ENCODE measurements around the gene CDH13.
"Not testable (repeated sequence)": the region's sequence is repeated elsewhere in the genome, so short reads cannot be mapped to it uniquely, and the experiment has no call there.

The CDH13 gene

DNA sequence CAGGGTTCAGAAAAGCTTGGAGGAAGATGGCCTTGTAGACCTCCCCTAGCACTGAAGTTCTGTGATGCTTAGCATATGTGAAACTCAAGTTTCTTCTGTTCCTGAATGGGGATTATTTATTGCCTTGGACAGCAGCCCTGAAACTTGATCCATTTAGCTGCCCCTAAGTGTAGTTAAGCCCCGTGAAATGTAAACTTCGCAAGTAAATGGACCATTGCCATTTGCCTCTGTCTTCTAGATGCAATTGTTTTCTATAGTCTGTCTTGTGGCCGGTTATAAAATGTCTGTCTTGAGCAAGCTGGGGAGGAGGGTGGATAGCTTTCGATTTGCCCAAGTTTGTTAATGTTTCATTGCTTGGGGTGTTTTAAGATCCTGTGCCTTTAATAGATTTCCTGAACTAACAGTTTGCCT lies 261.8 kb downstream of the CDH13 start:
- DNase-seq (ENCODE audit: low read depth in 2 of 2), result no peak

DNA sequence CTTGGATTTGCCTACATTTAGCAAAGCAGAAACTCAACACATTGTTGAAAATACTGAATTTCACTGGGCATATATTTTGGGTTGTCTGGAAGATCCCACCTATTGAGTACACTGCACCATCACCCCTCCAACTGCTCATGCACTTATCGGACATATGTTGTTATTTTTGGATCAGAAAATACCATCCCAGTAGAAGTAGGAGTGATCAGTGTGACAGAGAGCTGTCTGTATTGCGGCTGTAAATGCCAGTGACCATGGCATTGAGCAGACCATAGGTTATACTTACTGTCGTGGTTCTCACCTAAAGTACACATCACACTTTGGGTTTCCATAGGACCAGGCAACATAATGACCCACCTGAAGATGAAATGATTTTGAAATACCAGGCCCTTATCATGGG lies 264.7 kb downstream of the CDH13 start:
- no peak for DNase-seq (ENCODE audit: low read depth in 2 of 2)

DNA sequence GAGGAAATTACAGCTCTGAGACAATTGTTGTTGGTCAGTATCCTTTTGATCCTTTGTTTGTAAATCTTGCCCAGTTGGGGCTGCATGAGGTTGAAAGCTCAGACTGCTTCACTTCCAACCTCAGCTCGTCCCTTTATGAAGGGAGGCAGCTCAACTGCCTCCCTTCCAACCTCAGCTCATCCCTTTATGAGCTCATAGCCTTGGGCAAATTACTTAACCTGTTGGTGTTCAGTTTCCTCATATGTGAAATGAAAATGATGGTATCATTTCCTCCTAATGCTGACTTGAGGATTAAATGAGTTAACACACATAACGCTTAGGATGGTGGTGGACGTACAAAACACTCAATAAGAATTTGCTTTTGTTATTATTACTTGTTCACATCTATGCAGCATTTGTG lies 265.1 kb downstream of the CDH13 start:
- DNase-seq (ENCODE audit: low read depth in 2 of 2), result no peak

DNA sequence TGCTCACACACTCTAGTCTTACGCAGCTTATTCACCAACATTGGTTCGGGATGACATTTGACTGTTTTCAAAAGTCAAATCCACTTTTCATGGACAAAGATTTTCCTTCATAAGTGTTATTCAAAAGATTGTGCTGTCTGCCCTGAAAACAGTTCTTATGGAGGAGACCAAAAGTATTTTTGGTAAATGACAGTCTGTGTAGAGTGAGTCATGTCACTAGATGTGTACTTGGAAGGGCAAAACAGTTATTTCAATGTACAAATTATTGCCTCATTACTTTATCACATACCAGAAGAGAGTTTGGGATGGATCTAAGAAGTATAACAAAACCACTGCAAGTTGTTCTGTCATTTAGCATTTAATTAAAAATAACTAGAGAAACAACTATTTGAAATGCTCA lies 265.6 kb downstream of the CDH13 start:
- no peak for DNase-seq (ENCODE audit: low read depth in 2 of 2)

DNA sequence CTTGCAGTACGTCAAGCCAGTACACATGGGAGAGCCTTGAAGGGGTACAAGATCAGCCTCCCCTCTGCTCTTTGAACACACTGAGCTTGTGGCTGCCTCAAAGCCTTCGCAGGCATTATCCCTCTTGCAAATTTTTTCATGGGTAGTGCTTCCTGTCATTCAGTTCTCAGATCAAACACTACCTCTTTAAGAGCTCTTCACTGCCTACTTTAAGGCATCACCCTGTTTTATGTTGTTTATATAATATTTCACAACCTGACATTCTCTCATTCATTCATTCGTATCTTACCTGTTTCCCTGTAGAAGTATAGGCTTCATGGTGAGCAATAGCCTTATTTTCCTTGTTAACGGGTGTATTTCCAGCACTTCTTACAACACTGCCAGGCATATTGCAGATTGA lies 269.1 kb downstream of the CDH13 start:
- DNase-seq (ENCODE audit: low read depth in 2 of 2), result no peak

DNA sequence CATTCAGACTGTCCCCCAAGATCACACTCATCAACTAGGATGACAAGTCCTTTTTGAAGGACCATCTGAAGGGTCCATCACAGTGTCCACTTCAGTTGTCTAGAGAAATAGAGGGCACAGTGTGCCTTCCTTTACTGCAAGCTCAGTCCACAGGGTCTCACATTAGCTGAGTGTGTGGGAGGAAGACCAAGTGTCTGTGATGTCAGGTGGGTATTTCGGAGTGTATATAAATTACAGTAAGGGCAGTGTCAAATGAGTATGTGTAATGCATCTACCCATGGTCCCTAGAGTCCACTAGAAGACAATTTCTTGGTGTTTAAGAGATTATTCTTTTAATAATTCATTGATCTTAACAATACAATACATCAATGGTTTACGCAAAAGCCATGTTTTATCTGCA lies 272.2 kb downstream of the CDH13 start:
- DNase-seq (ENCODE audit: low read depth in 2 of 2), result no peak

DNA sequence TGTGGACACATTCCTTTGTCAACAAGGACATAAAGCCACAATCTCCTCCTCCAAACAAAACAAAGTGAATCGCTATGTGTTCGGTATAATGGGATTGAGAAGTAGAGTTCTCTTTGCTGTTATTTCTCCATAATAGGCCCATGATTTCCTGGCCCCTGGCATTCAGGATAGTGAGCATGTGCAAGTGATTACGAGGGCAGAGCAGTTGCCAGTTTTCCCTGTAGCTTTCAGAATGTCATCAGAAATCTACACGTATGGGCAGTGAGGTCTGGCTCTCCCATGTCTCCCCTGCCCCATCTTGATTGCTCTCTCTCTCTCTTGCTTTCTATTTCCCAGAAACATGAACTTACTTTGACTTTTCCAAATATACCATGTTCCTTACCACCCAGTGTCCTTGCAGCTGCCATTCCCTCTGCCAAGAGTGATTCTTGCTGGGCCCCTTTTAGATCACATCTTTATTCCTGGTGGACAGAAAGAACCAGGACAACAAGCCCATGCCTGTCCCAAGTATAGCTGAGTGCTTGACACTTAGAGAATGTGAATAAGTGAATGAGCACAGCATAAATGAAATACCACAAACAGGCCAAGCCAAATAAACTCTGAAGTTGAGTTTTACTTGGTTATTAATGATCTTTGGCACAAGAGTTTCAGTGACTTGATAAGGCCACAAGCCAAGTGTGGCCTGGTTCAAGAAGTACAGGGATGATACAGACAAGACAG lies 273.1 kb downstream of the CDH13 start:
- DNase-seq (ENCODE audit: low read depth in 2 of 2), result no peak

DNA sequence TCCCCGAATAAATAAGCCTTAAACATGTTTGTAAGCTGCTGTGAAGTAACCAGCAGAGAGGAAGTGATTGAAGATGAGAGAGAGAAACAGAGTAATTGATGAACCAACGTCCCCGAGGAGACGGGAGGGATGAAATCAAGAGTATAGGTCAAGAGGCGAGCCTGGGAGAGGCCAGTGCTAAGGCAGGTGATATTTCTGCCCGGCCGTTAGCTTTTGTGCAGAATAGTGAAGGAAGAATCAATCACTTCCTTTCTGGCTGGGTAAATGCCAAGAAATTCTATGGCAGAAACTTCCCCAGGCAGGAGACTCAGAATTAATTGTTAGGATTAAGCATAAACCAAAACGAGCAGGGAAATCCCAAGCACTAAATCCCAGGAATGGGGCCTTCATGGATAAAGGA lies 273.8 kb downstream of the CDH13 start:
- no peak for DNase-seq (ENCODE audit: low read depth in 2 of 2)

DNA sequence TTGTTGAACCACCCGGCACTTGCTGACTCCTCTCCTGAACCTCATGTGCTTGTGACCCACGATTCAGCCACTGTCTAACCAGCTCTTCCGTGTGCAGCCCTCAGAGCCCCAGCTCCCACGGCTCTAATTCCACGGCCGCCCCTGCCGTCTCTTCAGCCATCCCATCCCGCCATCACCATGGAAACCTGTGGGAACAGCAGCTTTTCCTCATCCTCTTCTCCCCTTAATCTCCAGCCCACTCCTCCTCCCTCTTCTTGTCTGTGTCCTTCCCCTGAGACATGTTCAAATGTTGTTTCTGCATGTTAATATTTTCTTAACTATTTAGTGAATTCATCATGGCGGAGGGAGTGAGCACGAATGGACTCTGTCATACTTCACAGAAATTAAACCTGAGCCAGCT lies 285.2 kb downstream of the CDH13 start:
- DNase-seq (ENCODE audit: low read depth in 2 of 2), result no peak

DNA sequence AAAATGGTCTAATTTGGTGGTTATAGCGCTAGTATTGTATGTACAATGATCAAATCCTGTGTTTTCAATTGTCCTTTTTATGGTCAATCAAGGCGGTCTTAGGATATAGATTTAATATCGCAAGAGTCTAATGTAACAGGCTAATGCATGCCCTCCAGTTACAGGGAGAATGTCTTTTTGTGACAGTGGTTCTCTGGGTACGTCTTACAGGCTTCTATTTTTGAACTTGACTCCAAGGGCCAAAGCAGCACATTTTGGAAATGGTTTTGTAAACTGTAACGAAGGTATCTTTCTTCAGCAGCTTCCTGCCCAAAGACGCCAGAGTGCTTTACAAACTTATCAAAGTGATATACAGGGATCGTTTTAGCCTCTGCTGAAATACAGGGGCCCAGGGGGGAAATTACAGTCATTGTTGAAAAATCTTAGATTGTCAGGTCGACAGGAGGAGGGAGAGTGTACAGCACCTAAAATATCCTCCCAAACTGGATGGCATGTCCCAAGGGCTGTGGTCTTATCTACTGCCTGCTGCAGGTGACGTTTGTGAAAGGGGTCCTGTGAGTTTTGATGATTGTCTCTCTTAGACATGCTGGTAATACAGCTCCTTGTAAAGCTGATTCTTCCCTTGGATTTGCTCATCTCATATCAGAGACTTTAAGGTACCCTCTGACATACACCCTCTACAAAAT lies 288.5 kb downstream of the CDH13 start:
- no peak for DNase-seq (ENCODE audit: low read depth in 2 of 2)

DNA sequence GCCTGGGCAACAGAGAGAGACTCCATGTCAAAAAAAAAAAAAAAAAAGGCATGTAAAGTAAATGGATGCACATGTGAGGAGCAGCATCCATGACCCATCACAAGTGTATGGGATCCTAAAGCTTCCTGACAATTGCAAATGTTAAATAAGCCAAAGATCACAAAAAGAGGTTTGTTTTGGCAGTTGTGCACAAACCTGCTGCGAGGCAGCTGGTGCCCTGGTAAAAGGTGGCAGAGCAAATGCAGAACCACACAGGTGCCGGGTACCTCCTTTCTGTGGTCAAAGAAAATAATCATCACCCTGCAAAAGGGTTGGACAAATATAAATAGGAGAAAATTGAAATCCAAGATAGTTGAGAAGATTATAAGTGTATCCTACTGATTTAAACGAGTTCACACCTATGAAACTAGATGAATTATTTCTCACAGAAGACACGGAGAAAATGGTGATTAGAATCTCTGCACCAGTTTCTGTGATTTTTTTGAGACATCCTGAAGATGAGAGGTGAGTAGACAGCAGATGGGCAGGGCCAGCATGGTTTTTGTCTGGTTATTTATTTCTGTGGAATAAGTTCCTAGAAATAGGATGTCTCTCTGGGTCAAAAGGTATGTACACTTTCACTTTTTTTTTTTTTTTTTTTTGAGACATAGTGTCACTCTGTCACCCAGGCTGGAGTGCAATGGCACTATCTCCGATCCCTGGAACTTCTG lies 291.3 kb downstream of the CDH13 start:
- DNase-seq (ENCODE audit: low read depth in 2 of 2), result no peak

DNA sequence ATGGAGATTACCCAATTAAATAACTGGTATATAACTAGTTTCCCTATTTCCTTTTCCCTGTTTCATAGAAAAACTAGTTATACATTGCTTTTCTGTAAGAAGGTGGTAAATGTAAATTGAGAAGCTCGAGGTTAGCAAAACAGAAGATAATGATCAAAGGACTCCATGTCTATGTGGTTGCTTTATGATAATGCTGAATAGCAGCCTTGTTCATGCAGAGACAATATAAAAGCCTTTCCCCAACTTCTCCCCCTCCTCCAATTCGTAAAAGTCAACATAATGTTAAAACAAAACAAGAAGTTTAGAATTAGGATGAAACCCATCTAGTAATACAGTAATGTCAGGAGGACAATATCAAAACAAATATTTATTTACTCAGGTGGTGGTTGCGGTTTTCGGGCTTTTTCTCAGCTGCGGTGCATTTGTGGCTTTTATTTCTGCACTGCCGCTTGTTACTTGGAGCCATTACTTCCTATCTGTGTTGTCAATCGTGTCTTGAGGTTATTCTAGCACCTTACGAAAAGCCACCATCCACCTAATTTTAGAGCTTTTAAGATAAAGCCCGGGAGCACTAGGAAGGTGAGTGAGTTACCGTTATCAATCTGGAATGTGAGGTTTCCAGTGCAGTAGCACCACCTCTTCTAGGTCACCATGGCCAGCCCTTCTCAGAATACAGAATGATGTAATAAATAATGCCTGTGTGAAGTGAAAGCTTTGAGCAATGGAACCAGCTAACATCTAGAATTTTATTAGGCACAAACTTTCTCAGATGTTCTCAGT lies 297.5 kb downstream of the CDH13 start:
- DNase-seq (ENCODE audit: low read depth in 2 of 2), result no peak

DNA sequence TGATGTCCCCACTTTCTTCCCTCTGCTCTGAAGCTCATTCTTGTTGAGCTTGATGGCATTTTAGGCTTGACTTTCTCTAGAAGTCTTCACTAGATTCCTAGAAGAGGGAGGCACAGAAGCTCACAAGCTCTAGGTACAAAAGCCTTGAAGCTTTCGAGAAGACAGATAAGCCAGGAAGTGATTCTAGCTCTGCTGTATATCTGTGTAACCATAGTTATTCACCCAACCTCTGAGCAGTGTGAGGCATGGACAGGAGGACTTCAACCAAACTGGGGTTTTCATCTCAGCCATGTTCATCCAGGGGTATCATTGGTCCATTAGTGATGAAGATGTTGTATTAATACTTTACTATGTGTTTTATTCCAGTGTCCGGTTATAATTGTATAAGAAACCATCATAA lies 299.7 kb downstream of the CDH13 start:
- DNase-seq (ENCODE audit: low read depth in 2 of 2), result no peak

DNA sequence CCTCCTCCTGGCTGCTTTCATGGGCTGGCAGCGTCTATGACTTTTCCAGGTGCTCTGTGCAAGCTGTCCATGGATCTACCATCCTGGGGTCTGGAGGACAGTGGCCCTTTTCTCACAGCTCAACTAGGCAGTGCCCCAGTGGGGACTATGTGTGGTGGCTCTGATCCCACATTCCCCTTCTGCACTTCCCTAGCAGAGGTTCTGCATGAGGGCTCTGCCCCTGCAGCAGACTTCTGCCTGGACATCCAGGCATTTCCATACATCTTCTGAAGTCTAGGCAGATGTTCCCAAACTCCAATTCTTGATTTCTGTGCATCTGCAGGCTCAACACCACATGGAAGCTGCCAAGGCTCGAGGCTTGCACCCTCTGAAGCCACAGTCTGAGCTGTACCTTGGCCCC lies 307.2 kb downstream of the CDH13 start:
- not testable (repeated sequence) for DNase-seq (ENCODE audit: low read depth in 2 of 2)

DNA sequence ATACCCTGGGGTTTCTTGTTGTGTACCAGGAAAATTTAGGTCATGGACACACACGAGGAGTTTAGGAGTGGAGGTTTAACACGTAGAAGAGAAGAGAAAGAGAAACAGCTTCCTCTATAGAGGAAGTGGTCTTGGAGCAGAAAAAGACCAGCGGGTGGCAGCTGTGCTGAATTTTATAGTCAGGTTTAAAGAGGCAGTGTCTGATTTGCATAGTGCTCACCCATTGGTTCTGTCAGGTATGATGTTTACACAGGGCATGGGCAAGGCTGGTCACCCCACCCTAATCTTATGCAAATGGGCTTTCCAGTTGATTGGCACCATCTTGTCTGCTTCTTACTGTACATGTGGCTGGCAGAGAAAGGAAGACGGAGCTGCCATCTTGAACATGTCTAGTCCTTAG lies 309.0 kb downstream of the CDH13 start:
- DNase-seq (ENCODE audit: low read depth in 2 of 2), result no peak

DNA sequence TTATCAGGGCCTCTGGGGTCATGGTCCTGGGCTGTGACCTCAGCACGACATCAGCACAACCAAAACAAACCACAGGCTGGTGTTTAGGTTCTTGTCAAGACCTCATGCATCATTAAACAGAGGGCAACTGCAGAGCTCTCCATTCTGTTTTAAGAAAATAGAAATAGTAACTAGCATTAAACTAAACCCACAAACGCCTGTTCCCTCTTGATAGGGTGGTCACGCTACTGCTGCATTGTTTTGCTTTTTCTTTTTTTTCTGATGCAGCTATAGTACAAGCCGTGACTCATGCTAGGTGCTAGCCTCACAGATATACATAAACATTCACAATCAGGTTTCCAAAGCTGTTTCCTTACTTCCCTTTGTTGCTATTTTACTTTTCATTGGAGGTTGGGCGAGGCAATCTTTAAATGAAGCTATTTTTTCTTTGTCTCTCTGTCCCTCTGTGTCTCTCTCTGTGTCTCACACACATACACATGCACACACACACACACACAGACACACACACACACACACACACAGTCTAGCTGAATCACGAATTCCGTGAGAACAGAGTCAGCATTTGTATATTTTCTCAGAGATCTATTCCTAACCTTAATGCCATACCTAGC lies 310.3 kb downstream of the CDH13 start:
- DNase-seq (ENCODE audit: low read depth in 2 of 2), result no peak

DNA sequence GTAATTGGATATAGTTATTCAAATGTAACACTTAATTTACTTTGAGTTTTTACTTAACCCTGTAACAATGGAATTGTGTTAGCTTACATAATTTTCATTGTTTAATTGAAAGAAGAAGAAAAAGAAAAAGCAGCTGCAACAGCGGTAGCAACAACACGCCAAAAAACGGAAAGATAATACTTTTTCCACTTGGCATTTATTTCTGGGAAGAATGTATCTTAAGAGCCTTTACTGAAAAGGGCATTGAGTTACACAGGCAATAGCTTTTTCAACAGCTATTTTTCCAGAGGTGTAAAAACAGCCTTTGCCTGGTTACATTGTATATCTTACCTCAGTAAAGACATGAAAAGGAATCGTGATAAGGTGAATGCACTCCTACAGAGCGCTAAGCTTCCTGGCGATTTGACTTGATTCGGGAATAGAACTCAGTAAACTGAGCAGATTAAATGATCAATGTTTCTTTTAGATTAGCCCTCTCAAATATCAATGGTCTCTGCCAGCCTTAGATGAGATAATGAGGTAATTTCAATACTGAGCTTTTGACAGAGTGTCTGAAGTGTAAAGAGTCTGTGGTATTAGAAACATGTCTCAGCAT lies 311.3 kb downstream of the CDH13 start:
- no peak for DNase-seq (ENCODE audit: low read depth in 2 of 2)

DNA sequence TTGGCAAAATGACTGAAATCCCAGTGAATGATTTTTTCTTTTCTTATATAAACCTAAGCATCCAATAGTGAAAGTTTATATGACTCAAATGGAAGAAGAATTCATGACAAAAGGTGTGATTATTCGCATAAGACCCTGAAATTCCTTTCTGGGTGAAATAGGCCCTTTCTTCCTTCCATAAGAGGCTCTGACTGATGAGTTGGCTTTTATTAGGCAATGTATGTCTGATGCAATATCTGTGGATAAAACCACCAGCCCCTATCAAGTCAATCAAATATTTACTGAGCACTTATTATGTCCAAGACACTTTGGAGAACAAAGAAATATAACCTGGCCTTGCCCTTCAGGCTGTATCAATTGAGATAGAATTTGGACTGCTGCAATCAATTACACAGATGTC lies 316.6 kb downstream of the CDH13 start:
- DNase-seq (ENCODE audit: low read depth in 2 of 2), result no peak

DNA sequence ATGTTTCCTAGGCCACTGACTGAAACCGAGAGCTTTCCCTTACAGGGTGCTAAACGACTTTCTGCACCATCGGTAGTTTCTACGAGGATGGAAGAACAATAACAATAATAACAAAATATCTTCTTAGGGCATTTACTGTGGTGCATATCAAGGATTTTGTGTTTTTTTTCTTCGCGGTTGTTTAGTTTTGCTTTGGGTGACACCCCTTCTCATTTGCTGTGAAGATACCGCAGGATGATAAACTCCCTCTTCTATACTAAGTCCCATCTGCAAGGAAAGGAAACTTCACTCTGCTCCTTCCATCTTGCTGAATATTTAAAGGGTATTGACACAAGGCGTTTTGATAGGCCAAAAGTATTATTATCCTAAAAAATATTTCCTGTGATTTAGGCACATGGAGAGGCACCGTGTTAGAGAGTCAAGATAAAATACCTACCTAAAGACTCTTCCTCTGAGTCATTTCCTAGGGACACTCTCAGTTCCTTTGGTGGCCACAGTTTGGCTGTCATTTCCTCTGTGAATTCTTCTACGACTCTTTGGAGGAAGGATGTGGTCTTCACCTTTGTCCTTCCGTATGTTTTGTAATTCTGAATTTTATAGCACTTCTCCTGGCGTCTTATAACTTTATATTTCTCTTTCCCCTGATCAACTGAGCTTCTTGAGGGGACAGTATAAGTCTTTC lies 318.8 kb downstream of the CDH13 start:
- DNase-seq (ENCODE audit: low read depth in 2 of 2), result no peak

DNA sequence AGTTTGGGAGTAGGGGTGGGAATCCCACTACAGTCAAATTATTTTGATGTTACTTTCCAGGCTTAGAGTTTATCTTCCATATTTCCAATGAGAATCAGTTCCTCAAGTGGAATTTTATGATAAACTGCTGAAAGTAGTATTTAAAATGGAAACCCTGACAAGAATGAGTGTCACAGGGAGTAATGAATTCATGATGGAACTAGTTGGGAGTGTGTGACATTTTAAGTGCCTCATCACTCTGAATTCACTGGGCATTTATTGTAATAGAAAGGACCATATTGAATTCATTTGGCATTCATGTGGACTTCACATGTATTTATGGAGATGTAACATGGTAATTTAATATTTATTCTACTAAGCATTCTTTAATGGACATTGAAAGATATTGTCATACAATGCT lies 320.9 kb downstream of the CDH13 start:
- no peak for DNase-seq (ENCODE audit: low read depth in 2 of 2)

DNA sequence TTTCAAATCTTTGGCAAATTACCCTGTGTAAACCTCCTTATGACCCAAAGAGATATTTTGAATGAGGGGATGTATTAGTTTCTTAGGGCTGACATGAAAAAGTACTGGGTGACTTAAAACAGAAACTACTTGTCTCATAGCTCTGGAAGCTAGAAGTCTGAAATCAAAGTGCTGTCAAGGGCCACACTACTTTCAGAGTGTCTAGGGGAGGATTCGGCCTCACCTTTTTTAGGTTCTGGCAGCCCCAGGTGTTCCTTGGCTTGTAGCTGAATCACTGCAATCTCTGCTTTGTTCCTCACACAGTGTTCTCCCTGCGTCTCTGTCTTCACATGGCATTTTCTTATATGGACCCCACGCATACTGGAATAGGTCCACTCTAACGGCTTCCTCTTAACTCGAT lies 322.2 kb downstream of the CDH13 start:
- no peak for DNase-seq (ENCODE audit: low read depth in 2 of 2)

Data from activated CD8-positive, alpha-beta memory T cell treated with anti-CD3 and anti-CD28 coated beads for 4 hours (primary cell).